ENCODE results near the gene ANKDD1B.

ANKDD1B gene

GRCh38 chr5:75706016-75706415, 94.8 kb downstream of the ANKDD1B start:
- no peak for DNase-seq (ENCODE audit: low spot score)

- no peak for DNase-seq (ENCODE audit: low spot score)
These were observed 95.5 kb downstream of the ANKDD1B start for GRCh38 chr5:75706775-75707174.

- no peak for DNase-seq (ENCODE audit: low spot score)
These were observed 96.8 kb downstream of the ANKDD1B start for GRCh38 chr5:75707911-75708509.

GRCh38 chr5:75710637-75711036, 99.4 kb downstream of the ANKDD1B start:
- DNase-seq (ENCODE audit: low spot score) = no peak

- no peak for DNase-seq (ENCODE audit: low spot score)
These were observed 99.9 kb downstream of the ANKDD1B start for GRCh38 chr5:75711151-75711550.

GRCh38 chr5:75712091-75712490, 100.8 kb downstream of the ANKDD1B start:
- no peak for DNase-seq (ENCODE audit: low spot score)

GRCh38 chr5:75716715-75717081, 105.4 kb downstream of the ANKDD1B start:
- no peak for DNase-seq (ENCODE audit: low spot score)

GRCh38 chr5:75717082-75717922, 106.0 kb downstream of the ANKDD1B start, which contains the start of gene POC5:
Gene POC5 (minus strand): TSS chr5:75717437. CDS start chr5:75712937, 4,500 bp downstream.
- DNase-seq (ENCODE audit: low spot score) = peak; percentile 96

GRCh38 chr5:75720882-75721281, 109.6 kb downstream of the ANKDD1B start:
- no peak for DNase-seq (ENCODE audit: low spot score)

Data from putamen (tissue), 1 donor.